Neutrophil (primary cell): ENCODE measurements around the gene ARPC2.

Experiments used
- H3K27ac ChIP-seq: fragments of 200-600 bp; sonication (generic); 2 replicates; pipeline ENCODE4 v1.5.1; 2016; ENCODE audit warnings: mild to moderate bottlenecking, moderate library complexity
- H3K27me3 ChIP-seq: fragments of 200-600 bp; sonication (generic); 2 replicates; pipeline ENCODE4 v1.6.0; 2016; ENCODE audit warnings: mild to moderate bottlenecking
- H3K36me3 ChIP-seq: fragments of 200-600 bp; sonication (generic); 2 replicates; pipeline ENCODE4 v1.5.1; 2017
- H3K4me1 ChIP-seq, 2 experiments: fragments of 200-600 bp in 1 of 2; sonication (generic) in 1 of 2; 1 replicate in 1 of 2; 2 replicates in 1 of 2; pipeline versions ENCODE4 v1.5.1 to v1.6.1; 2013 to 2016; ENCODE audit warnings: low read depth in 1 of 2, low read length in 1 of 2, mild to moderate bottlenecking in 1 of 2, moderate library complexity in 1 of 2; ENCODE audit not compliant: control insufficient read depth in 1 of 2, insufficient read depth in 1 of 2
- H3K4me3 ChIP-seq, 2 experiments: fragments of 200-600 bp in 1 of 2; sonication (generic) in 1 of 2; 1 replicate in 1 of 2; 2 replicates in 1 of 2; pipeline ENCODE4 v1.5.1; 2013 to 2016; ENCODE audit warnings: low read depth in 1 of 2, low read length in 1 of 2, mild to moderate bottlenecking in 1 of 2, moderate library complexity in 1 of 2
- H3K9me3 ChIP-seq: fragments of 200-600 bp; sonication (generic); 2 replicates; pipeline ENCODE4 v1.5.1; 2016
- CTCF ChIP-seq: fragments of 200-600 bp; sonication (generic); IDR thresholded peaks from 2 replicates; pipeline ENCODE4 v1.5.1; 2016; ENCODE audit warnings: antibody characterized with exemption

The ARPC2 gene

GRCh38 chr2:218253232-218253625, 36.2 kb downstream of the ARPC2 start:
- Histone ChIP-seq H3K4me1 (peaks cover 5 to 9% of the 10 kb centered on the region in 2 experiments), H3K27me3 (no peaks in the 10 kb centered on the region), H3K9me3 (peaks cover 9% of the 10 kb centered on the region), H3K27ac (peak overlapping the region; percentile 44), H3K4me3 (no peak overlapping the region), H3K36me3 (peaks cover 92% of the 10 kb centered on the region)
- TF ChIP-seq CTCF = no peak

GRCh38 chr2:218255446-218255845, 38.5 kb downstream of the ARPC2 start:
- Histone ChIP-seq H3K4me3 (no peak overlapping the region), H3K27me3 (no peaks in the 10 kb centered on the region), H3K36me3 (peaks cover 70% of the 10 kb centered on the region), H3K9me3 (no peaks in the 10 kb centered on the region), H3K27ac (peak overlapping the region; percentile 35), H3K4me1 (peaks cover 5 to 9% of the 10 kb centered on the region in 2 experiments)
- TF ChIP-seq CTCF = no peak

- H3K9me3 ChIP-seq = no peaks in the 10 kb centered on the region
- no peaks in the 10 kb centered on the region for H3K27me3 ChIP-seq
- peaks cover 5 to 12% of the 10 kb centered on the region in 2 experiments for H3K4me1 ChIP-seq
- H3K4me3 ChIP-seq = no peak overlapping the region
- no peak for TF ChIP-seq CTCF
- H3K36me3 ChIP-seq = peaks cover 56% of the 10 kb centered on the region
- H3K27ac ChIP-seq = peak overlapping the region; percentile 75
Observed at GRCh38 chr2:218256612-218257350, 39.8 kb downstream of the ARPC2 start.

- H3K9me3 ChIP-seq = no peaks in the 10 kb centered on the region
- no peaks in the 10 kb centered on the region for H3K27me3 ChIP-seq
- H3K27ac ChIP-seq = peak overlapping the region; percentile 75
- H3K4me3 ChIP-seq = no peak overlapping the region
- H3K36me3 ChIP-seq = peaks cover 49% of the 10 kb centered on the region
- peaks cover 5 to 12% of the 10 kb centered on the region in 2 experiments for H3K4me1 ChIP-seq
- peak; percentile 65 for TF ChIP-seq CTCF
Observed at GRCh38 chr2:218257390-218257981, 40.5 kb downstream of the ARPC2 start.

- no peak for TF ChIP-seq CTCF
- Histone ChIP-seq H3K27me3 (no peaks in the 10 kb centered on the region), H3K27ac (no peak overlapping the region), H3K4me3 (no peak overlapping the region), H3K9me3 (no peaks in the 10 kb centered on the region), H3K36me3 (peaks cover 49% of the 10 kb centered on the region), H3K4me1 (peaks cover 5 to 12% of the 10 kb centered on the region in 2 experiments)
Observed at GRCh38 chr2:218259099-218259961, 42.3 kb downstream of the ARPC2 start.
